ENCODE data around the gene RMND1. TPM values are rescaled to one million over a fixed set of nuclear protein-coding genes. Genes with fewer than 3 reads are reported as not detected.

RMND1 gene
- total RNA-seq, 1 experiment from 2014 or later, result 27.0 TPM

DNA sequence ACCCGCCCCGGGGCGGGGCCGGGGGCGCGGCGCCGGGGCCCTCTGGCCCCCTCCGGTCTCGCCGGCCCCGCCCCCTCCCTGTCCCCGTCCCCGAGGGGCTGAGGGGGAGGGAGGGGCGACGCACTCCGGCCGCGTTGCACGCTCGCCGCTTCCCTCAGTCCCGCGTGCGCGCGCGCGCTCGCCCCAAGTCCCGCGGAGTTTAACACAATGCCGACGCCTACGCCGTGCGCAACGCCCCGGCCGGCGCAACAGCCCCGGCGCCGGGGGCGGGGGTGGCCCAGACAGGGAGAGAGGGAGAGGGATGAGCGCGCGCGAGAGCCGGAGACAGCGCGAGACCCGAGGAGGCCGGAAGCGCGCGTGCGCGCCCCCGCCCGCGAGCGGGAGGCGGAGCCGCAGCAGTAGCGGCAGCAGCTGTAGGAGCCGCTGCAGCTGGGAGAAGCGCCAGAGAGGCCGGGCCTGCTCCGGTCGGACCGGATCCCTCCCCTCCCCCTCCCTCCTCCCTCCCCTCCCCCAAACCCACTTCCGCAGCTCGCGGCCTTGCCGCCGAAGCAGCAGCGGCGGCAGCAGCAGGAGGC lies 61.6 kb downstream of the RMND1 start:
- H2AK5ac ChIP-seq (ENCODE audit: insufficient read length, low read length), result no peak overlapping the region
- Mint-ChIP-seq H3K36me3 (ENCODE audit: insufficient read depth in 1 of 3, low read depth in 3 of 3) (peaks cover 11 to 23% (median 12%) of the 10 kb centered on the region in 3 experiments; a peak in 6 of 7 replicates), H3K4me3 (peak overlapping the region; percentile 73 to 92), H3K9me3 (no peaks in the 10 kb centered on the region), H3K4me1 (peaks cover 31 to 39% of the 10 kb centered on the region in 2 experiments), H3K27me3 (ENCODE audit: low read depth) (no peaks in the 10 kb centered on the region), H3K27ac (no peak overlapping the region)
- H2BK120ac ChIP-seq (ENCODE audit: low read depth, low read length, poor library complexity, severe bottlenecking), result no peak overlapping the region
- H3K4me2 ChIP-seq (ENCODE audit: insufficient read depth, insufficient read length, low read length), result peak overlapping the region; percentile 27
- H2BK5ac ChIP-seq (ENCODE audit: insufficient read length, low read length), result no peak overlapping the region
- H3K9me3 ChIP-seq (ENCODE audit: control insufficient read depth, low read depth, low read length), result no peaks in the 10 kb centered on the region
- H3K14ac ChIP-seq (ENCODE audit: insufficient read depth, low read length), result peak overlapping the region; percentile 95; the same call in 1 of the 2 replicates
- peaks cover 8% of the 10 kb centered on the region for H3K23me2 ChIP-seq (ENCODE audit: insufficient read length, low read depth, low read length, poor library complexity, severe bottlenecking)
- TF ChIP-seq, protein P1, sequence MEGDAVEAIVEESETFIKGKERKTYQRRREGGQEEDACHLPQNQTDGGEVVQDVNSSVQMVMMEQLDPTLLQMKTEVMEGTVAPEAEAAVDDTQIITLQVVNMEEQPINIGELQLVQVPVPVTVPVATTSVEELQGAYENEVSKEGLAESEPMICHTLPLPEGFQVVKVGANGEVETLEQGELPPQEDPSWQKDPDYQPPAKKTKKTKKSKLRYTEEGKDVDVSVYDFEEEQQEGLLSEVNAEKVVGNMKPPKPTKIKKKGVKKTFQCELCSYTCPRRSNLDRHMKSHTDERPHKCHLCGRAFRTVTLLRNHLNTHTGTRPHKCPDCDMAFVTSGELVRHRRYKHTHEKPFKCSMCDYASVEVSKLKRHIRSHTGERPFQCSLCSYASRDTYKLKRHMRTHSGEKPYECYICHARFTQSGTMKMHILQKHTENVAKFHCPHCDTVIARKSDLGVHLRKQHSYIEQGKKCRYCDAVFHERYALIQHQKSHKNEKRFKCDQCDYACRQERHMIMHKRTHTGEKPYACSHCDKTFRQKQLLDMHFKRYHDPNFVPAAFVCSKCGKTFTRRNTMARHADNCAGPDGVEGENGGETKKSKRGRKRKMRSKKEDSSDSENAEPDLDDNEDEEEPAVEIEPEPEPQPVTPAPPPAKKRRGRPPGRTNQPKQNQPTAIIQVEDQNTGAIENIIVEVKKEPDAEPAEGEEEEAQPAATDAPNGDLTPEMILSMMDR (conservative IDR thresholded peaks at IDR 0.05), result no peak
- H3K18ac ChIP-seq (ENCODE audit: insufficient read length, low read depth, low read length), result peak overlapping the region; percentile 91
- no peaks in the 10 kb centered on the region for H4K20me1 ChIP-seq (ENCODE audit: control insufficient read depth, insufficient read depth, insufficient read length)
- H3K9ac ChIP-seq (ENCODE audit: extremely low read depth, insufficient read length, low read length), result peak overlapping the region; percentile 83
- no peak overlapping the region for H2BK12ac ChIP-seq (ENCODE audit: insufficient read length, low read depth, low read length)
- no peak overlapping the region for H3K23ac ChIP-seq (ENCODE audit: insufficient read length, low read depth, low read length)
- no peak overlapping the region for H2BK15ac ChIP-seq (ENCODE audit: low read depth, low read length)
- H4K8ac ChIP-seq (replicated peaks; ENCODE audit: insufficient read length, low read depth, low read length), result no peak overlapping the region
- H3K4me1 ChIP-seq (ENCODE audit: insufficient read depth, low read length), result peaks cover 2% of the 10 kb centered on the region
- no peak overlapping the region for H2BK20ac ChIP-seq (ENCODE audit: low read depth, low read length, poor library complexity, severe bottlenecking)
- H2AFZ ChIP-seq (ENCODE audit: low read length), result no peak overlapping the region
- no peak overlapping the region for H4K91ac ChIP-seq (ENCODE audit: insufficient read length, low read depth, low read length)
- peak; percentile 98 for DNase-seq
- no peak overlapping the region for H4K5ac ChIP-seq (ENCODE audit: insufficient read length, low read depth, low read length)
- WGBS (ENCODE audit: extremely low coverage, insufficient read length, low lambda C conversion rate), result no CpG with 5 or more reads among the region's 79 CpGs
- no peaks in the 10 kb centered on the region for H3K27me3 ChIP-seq (ENCODE audit: insufficient read depth, low read length)
- H3T11ph ChIP-seq (ENCODE audit: low read length), result no peak overlapping the region
- peaks cover 3% of the 10 kb centered on the region for H3K79me1 ChIP-seq (ENCODE audit: insufficient read depth, low read depth, low read length, poor library complexity, severe bottlenecking)
- peak overlapping the region; percentile 78 for H3K27ac ChIP-seq (ENCODE audit: insufficient read length, low read depth, low read length)
- H3K4ac ChIP-seq (ENCODE audit: low read depth, low read length), result no peak overlapping the region; the same call in 1 of the 2 replicates
- H3K79me2 ChIP-seq (ENCODE audit: insufficient read depth, low read length), result peaks cover 36% of the 10 kb centered on the region
- H3K56ac ChIP-seq (ENCODE audit: insufficient read length, low read depth, low read length), result no peak overlapping the region

All from H9 (cell line).